HG03139 (cell line): Measurements from ENCODE around the gene GDI2.
"Not testable (repeated sequence)": the region's sequence is repeated elsewhere in the genome, so short reads cannot be mapped to it uniquely, and the experiment has no call there.

Experiments
- ATAC-seq: cut with Tn5 transposase; IDR thresholded peaks from one replicate; pipeline ENCODE4 v1.9.1; 2021; ENCODE audit not compliant: unreplicated experiment

Gene GDI2

DNA sequence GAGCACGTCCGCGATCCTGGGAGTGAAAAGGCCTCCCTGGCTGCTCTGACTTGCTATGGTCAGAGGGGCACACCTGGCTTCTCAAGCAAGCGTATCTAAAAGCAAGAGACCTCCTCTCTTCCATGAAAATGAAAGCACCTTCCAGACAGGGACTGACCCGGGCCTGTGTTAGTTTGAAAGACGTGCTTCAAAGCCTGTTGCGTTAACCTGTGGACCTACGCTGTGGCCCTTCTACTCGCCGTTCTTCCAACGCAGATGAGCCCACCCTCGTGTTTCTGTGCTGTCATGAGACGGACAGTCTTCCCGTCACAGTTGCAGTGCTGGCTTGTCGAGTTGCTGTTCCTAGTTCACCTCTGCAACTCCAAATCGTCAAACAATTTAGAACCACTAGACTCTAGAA lies 15.5 kb upstream of the GDI2 start:
- no peak for ATAC-seq

DNA sequence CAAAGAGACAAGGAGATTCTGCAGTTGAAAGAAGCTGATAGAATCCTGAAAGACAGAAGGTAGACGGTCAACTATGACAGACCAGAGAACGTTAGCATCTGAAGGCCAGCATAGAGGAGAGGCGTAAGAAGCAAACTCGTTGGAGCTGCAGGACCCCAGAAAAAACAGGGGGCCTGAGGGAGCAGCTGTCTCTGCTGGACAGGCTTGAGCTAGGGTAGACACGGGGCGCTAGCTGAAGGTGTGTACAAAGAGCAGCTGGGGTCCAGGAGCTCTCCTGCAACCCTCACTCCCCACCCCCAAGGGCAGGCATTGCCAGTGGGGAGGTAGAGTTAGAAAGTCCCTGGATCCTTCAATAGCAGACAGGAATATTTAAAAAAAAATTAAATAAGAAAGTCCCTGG lies 14.6 kb upstream of the GDI2 start:
- ATAC-seq: no peak

DNA sequence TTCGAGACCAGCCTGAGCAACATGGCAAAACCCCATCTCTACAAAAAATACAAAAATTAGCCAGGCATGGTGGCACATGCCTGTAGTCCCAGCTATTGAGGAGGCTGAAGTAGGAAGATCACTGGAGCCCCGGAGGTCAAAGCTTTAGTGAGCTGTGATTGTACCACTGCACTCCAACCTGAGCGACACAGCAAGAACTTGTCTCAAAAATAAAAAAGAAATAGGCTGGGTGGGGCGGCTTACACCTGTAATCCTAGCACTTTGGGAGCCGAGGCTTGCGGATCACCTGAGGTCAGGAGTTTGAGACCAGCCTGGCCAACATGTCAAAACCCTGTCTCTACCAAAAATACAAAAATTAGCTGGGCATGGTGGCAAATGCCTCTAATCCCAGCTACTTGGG lies 13.3 kb upstream of the GDI2 start:
- ATAC-seq: not testable (repeated sequence)

DNA sequence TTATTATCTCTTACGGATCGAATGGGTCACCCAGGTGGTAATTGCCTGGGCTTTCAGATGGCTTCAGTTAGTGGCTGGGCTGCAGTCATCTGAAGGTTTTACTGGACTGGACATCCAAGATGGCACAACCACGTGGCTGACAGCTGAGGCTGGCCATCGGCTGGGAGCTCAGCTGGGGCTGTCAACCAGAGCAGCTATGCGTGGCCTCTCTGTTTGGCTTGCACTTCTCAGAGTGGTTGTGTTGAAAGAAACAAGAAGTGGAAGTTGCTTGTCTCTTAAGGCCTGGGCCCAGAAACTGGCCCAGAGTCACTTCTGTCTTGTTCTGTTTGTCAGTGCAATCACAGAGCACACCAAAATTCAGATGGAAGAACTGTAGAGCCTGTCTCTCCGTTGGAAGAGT lies 5.7 kb upstream of the GDI2 start:
- ATAC-seq: no peak

DNA sequence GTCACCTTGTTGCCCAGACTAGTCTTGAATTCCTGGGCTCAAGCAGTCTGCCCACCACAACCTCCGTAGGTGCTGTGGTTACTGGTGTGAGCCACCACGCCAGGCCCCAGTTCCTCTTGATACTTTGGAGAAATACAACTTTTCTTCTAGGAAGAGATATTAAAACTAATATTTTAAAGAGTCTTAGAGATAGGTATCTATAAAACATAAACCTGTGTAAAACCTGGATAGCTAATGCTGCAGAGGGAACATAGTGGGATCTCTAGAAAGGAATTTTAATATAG lies 4.8 kb upstream of the GDI2 start:
- no peak for ATAC-seq

DNA sequence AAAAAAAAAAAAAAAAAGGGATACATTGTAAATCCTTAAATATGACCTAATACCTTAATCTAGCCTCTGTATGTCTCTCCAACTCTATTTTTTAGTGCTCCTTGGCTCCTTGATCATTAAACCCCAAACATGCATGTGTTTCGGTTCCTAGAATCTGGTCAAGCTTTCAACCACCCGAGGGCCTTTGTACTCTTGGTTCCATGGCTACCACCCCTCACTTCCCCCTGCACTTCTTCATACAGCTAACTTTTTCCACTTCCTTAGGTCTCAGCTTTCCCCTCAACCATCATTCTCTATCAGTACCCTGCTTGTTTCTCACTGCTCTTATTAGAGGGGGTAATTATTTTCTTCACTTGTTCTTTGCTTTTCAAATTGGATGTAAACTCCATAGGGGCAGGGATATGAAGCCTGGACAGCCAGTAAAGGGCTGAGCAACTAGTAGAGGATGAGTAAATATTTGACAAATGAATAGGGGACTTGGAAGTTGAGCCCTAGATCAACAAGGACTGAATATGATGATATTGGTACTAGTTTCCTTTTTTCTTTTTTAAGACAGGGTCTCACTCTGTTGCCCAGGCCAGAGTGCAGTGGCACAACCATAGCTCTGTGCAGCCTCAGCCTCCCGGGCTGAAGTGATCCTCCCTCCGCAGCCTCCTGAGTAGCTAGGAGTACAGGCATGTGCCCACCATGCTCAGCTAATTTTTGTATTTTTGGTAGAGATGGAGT lies 4.3 kb upstream of the GDI2 start:
- ATAC-seq: no peak

DNA sequence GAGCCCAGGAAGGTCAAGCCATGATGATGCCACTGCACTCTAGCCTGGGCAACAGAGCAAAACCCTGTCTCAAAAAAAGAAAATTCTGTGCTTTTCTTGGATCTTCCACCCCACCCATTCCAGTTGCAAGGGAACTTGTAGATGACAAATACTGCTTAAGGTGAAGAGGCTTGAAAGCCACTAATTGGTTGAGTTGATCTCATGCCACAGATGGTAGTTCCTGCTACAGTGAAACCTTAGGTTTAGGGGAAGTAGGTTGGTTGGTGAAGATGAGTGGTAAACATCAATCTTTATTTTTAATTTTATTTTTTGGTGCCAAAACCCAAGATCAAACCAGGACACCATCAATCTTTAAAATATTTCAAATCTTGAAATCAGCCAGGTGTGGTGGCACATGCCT lies 2.9 kb upstream of the GDI2 start:
- no peak for ATAC-seq

DNA sequence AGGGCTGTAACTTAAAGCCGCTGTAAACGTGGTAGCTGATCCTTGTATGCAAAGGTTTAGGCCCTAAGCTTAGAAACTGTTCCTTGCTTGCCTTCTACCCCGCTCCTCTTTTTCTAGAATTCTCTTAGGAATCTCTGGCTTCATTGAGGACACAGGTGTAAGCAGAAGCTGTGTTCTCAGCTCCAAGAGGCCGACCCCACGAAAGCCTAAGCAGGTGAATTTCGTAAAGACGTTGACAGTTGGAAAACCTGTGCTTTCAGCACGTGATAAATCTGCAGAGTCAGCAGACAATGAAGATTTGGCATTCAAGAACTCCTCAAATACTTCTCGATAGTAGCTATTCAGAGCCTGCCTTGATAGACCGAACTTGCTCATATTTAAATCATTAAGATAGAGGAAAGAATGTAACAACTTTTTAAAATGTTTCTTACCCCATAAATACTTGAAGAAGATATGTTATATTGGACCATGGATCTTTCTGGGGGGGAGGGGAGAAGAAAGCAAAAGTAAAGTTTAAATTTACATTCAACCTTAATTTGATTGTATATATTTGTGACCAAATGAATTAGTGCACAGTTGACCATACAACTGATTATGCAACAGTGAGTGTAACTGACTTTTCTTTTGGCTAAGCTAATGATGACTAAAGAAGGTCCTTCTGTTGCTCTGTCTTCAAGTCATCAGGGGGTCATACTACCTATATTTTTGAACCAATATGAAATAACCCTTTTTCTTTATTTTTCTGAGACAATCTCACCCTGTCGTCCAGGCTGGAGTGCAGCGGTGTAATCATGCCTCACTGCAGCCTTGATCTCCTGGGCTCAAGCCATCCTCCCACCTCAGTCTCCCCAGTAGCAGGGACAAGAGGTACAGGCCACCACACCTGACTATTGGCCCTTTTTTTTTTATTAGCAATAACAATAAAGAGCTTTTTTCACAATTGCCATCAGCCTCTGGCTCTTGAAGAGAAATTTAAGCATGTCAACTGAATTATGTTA lies 1.2 kb upstream of the GDI2 start:
- ATAC-seq: no peak

DNA sequence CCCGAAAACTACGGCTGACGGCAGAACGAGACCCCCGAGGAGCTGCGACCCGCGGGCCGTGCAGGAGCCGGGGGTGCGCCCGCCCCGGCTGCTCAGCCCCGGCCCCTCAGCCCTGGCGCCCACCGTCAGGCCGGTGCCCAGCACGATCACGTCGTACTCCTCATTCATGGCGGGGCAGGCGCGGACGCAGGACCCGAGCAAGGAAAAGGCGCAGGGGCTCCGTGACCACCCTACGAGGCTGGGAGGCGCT lies 218 bp downstream of the GDI2 start:
- ATAC-seq: peak; percentile 26

DNA sequence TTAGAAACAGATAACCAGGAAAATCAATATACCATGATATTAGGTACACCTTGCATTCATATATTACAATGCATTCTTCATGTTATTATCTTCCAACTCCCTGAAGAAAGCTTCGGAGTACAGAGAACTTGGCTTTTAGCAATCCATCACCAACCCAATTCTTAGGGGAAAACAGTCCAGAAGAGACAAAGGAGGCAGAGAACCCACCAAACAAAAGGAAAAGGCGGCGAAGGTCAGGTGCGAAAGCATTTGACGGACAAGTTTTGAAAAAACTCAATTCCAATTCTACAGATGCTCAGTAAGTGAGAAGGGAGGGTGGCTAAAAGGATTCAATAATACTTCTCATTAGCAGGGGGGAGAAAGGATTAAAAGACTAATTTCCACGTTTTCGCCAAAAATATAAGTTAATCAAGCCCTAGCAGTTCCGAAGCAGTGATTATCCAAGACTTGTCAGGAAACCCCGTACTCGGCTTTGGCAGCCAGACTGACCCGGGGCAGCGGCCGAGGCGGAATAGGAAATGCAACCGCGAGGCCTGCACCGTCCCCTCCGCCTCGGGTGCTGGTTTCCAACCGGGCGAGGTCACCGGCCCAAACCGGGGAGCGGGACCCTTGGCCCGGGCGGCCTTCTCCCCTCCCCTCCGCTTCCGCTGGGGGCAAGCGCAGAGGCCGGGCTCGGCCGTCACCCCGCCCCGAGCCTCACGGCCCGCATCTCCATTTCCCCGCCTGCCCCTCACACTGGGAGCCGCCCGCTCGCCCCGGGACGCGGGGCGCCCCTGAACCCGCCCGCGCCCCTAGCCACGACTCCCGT lies 747 bp downstream of the GDI2 start:
- peak; percentile 10 for ATAC-seq

DNA sequence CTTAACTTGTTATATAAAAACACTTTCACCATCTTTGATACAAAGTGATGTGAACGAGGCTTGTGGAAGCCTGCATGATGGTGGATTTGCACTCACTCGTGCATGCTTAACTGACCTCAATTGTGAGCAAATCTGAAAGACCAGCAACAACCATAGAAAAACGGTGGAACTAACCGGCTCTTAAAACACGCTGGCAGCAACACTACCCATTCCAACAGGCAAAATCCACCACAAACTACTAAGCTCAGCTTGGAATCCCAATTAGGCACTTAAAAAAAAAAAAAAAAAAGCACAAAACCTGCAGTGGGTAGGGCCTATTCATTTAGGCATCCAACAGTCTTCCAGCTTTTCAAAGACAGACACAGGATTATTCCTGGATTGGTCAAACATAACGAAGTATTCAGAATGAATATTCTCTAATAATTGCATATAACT lies 1.8 kb downstream of the GDI2 start:
- ATAC-seq: no peak

DNA sequence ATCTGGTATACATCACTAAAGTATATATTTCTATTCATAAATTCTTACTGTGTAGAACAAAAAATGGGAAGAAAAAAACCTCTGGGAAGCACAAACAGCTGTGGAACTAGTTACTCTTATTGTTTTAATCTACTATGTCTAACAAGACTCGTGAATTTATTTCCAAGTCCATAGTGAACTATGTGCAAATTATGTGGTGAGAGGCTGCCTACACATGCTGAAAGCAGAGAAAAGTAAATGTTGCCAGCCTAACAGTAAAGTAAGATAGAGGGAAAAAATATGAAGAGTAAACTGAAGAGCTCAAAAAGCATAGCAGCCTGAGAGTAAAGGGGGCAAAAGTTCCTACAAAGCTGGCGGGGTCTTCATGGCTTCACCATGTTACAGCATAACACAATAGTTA lies 3.0 kb downstream of the GDI2 start:
- no peak for ATAC-seq

DNA sequence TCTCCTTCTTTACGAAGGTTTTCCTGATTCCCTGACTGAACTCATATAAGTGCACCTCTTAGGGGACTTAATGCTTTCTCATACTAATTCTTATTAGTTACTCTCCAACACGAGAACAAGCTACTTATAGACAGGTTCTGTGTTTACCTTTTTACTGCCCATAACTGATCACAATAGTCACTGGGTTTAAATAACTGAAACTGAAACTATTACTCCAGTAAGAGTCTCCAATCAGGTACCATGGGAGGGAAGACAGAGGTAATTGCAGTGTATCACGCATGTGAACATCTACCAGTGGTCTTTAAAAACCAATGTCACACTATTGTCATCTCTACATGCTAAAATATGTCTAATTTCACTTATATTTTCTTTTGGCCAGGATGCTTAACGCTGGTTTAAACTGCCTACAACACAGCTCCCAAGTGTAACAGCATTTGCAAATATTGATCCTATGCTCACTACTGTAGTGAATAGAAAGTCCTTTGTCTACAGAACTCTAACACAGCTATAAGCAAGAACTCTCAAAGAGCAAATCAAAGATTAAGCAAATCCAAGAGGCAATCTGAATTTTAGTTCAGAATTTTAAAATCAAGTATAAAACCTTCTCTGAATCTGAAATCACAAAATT lies 3.6 kb downstream of the GDI2 start:
- no peak for ATAC-seq

DNA sequence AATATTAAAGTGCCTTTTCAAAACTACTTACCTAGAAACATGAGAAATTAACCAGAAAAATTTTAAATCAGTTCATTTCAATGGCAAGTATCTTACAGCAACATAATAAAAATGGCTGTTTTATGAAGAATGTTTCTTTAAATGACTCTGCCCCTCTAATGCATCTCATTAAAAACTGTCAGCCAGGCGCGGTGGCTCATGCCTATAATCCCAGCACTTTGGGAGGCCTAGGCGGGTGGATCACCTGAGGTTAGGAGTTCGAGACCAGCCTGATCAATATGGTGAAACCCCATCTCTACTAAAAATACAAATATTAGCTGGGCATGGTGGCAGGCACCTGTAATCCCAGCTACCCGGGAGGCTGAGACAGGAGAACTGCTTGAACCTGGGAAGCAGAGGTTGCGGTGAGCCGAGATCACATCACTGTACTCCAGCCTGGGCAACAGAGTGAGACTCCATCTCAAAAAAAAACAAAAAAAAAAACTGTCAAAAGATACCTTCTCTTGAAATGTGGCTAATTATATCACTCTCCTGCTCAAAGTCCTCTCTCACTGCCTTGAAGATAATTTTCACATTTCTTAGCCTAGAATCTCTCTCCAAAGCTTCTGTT lies 4.3 kb downstream of the GDI2 start:
- ATAC-seq: not testable (repeated sequence)

DNA sequence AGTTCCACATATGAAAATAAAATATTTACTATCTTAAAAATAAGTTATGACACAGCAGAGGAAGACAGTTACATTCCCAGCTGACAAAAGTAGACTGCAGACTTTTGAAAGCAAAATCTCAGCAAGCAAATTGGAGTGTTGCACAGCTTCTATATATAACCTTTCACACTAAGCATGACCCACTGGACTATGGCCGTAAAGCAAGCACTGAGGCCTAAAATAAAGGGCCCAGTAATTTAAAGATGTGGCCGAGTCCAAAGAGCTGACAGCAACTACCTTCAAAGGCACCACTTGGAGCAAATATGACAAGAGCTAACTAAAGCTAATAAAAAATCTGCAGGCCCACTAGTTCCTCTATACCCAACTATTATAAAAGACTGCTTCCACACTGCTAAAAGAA lies 6.5 kb downstream of the GDI2 start:
- no peak for ATAC-seq

DNA sequence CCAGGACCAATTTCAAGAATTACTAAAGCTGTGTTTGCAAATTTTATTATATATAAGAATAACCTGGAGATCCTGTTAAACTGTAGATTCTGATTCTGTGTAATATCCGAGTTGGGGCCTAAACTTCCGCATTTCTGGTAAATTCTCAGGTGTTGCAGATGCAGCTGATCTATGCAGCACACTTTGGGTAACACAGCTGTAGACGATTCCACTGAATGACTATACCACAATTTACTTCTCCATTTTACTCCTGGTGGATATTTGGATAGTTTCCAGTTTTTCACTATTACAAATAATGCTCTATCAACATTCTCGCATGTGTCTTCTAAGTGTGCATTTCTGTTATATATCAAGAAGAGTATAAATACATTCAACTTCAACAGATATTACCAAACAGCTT lies 7.5 kb downstream of the GDI2 start:
- no peak for ATAC-seq

DNA sequence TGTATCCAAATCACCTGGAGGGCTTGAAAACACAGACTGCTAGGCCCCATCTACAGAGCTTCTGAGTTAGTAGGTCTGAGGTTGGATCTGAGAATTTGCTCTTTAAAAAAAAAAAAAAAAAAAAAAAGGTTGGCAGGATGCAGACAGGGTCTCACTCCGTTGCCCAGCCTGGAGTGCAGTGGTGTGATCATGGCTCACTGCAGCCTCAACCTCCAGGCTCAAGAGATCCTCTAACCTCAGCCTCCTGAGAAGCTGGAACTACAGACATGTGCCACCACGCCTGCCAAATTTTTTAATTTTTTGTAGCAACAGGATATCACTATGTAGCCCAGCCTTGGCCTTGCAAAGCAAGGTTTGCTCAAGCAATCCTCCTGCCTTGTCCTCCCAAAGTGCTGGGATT lies 8.0 kb downstream of the GDI2 start:
- ATAC-seq: no peak

DNA sequence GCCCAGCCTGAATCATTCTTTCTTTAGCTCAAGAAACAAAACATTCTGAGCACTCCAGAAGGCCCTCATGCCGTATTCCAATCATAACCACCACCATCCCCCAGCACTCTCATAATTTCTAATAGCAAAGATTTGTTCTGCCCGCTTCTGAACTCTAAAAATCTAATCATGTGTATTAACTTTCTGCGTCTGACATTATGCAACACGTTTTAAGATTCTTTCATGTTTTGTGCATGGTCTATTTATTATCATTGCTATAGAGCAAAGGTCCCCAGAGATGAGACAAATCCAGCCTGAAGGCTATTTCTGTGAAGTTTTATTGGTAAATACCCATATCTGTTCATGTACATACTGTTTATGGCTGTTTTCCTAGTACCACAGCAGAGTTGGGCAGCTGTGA lies 8.8 kb downstream of the GDI2 start:
- no peak for ATAC-seq

DNA sequence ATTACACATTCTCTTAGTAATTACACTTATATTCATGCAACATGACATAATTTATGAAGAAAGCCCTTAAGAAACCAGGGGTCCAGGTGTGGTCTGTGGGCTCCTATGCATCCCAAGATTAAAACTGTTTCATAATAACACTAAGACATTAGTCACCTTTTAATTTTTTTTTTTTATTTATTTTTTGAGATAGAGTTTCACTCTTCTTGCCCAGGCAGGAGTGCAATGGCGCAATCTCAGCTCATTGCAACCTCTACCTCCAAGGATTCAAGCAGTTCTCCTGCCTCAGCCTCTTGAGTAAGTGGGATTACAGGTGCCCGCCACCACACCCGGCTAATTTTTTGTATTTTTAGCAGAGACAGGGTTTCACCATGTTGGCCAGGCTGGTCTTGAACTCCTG lies 12.5 kb downstream of the GDI2 start:
- no peak for ATAC-seq

DNA sequence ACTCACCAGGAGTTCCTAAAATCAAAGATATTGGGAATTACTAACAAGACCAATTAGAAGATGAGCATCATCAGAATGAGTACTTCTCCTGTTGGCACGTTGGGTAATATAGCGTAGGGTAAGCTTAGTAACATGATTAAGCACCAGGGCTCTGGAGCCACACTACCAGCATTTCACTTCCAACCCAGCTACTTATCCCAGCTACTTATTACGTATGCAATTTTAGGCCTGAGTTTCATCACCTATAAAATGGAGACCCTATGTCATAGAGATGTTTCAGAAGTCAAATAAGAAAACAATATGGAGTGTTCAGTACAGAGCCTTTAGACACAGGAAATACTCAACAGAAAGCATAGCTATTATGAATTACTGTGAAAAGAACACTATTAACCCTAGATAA lies 19.0 kb downstream of the GDI2 start:
- no peak for ATAC-seq

DNA sequence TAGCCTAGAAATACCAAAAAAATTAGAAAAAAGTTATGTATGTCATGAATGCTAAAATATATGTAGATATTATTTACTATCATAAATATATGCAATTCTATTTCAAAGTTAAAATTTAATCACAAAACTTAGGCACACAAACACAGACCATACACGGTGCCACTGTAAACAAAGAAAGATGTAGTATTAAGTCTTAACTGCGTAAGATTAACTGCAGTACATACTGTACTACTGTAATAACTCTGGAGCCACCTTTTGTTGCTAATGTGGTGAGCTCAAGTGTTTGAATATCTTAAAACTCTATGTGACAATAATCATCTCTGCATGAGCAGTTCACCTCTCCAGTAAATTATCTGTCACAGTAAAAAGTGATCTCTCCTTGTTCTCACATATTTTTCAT lies 23.6 kb downstream of the GDI2 start:
- ATAC-seq: no peak
